OCI-LY1 (cell line): Measurements from ENCODE around the gene PSMB5.

Experiments
- CTCF ChIP-seq: fragments of 200-600 bp; sonication (generic), shearing (Covaris generic); IDR thresholded peaks from 2 replicates; pipeline ENCODE4 v1.5.1; 2017; ENCODE audit warnings: mild to moderate bottlenecking, antibody characterized with exemption, low read length, moderate library complexity, mixed read lengths
- EZH2 ChIP-seq: fragments of 200-600 bp; sonication (generic), shearing (Covaris generic); IDR thresholded peaks from 2 replicates; pipeline ENCODE4 v1.8.0; 2017; ENCODE audit warnings: borderline replicate concordance, mixed run types, mild to moderate bottlenecking, antibody characterized with exemption, low read length, moderate library complexity, mixed read lengths

GRCh38 chr14:23077962-23078361 lies 43.3 kb upstream of the PSMB5 start:
- TF ChIP-seq CTCF (no peak), EZH2 (no peak)
